Endothelial cell of umbilical vein (primary cell): Measurements from ENCODE around the gene ZBTB4. TPM values are rescaled to one million over a fixed set of nuclear protein-coding genes. Genes with fewer than 3 reads are reported as not detected.

Experiments used
- BruUV-seq: library from RNA; stranded (reverse); fragments of 400-500 nt; replicated peaks from 2 replicates; lab custom pipeline; 2021; lab: Mats Ljungman, UMichigan
- CTCF ChIA-PET: fragments of 300-600, 350-600 bp; sonication (Branson Sonifier 250); formaldehyde crosslinking; loops from one replicate; lab custom pipeline; 2021; ENCODE audit warnings: antibody characterized with exemption, inconsistent platforms; lab: Charles Lee
- POLR2A ChIA-PET: fragments of 300-600, 350-600 bp; sonication (Branson Sonifier 250); formaldehyde crosslinking; loops from one replicate; lab custom pipeline; 2021; ENCODE audit warnings: antibody characterized with exemption, inconsistent platforms; lab: Charles Lee
- DNase-seq: peaks from one replicate; pipeline ENCODE4 v3.0.0-alpha.2; 2011; ENCODE audit warnings: low read depth, low spot score
- FAIRE-seq: peaks from 2 replicates; lab custom pipeline; 2011; peaks lifted over from hg19 to GRCh38; lab: Jason Lieb, UNC
- H2AFZ ChIP-seq: 2 replicates; pipeline ENCODE4 v1.6.0; 2012; ENCODE audit warnings: low read depth, low read length, control low read depth, inconsistent platforms
- H3K27ac ChIP-seq: 2 replicates; pipeline ENCODE4 v1.5.1; 2011; ENCODE audit warnings: low read depth, mild to moderate bottlenecking, control low read depth, low read length, moderate library complexity; ENCODE audit not compliant: insufficient read depth
- H3K27me3 ChIP-seq, 2 experiments: 2 replicates each; pipeline versions ENCODE4 v1.6.0 to v1.6.1; 2011; ENCODE audit warnings: low read length in 2 of 2, mixed read lengths in 1 of 2; ENCODE audit not compliant: control insufficient read depth in 2 of 2, insufficient read depth in 2 of 2
- H3K36me3 ChIP-seq, 2 experiments: 2 replicates in 1 of 2; 3 replicates in 1 of 2; pipeline ENCODE4 v1.5.1; 2011; ENCODE audit warnings: low read length in 2 of 2, mild to moderate bottlenecking in 1 of 2, moderate library complexity in 1 of 2; ENCODE audit not compliant: control insufficient read depth in 2 of 2, insufficient read depth in 2 of 2; ENCODE audit errors: extremely low read depth in 1 of 2
- H3K4me1 ChIP-seq: 3 replicates; pipeline ENCODE4 v1.5.1; 2011; ENCODE audit warnings: mild to moderate bottlenecking, low read length; ENCODE audit not compliant: control insufficient read depth, insufficient read depth; ENCODE audit errors: extremely low read depth
- H3K4me2 ChIP-seq: 2 replicates; pipeline ENCODE4 v1.6.1; 2011; ENCODE audit warnings: low read length, control low read depth, mixed read lengths; ENCODE audit not compliant: insufficient read depth
- H3K4me3 ChIP-seq, 3 experiments: fragments of 200-600 bp in 1 of 3; sonication (generic), shearing (Covaris generic) in 1 of 3; replicated peaks in 1 of 3; 2 replicates each; pipeline ENCODE4 v1.5.1; 2011 to 2016; ENCODE audit warnings: control low read depth in 3 of 3, low read length in 3 of 3, mild to moderate bottlenecking in 2 of 3, inconsistent platforms in 1 of 3, low read depth in 1 of 3, moderate library complexity in 1 of 3; ENCODE audit not compliant: insufficient read depth in 1 of 3
- H3K79me2 ChIP-seq: 2 replicates; pipeline ENCODE4 v1.6.0; 2012; ENCODE audit warnings: low read length, inconsistent platforms; ENCODE audit not compliant: control insufficient read depth, insufficient read depth
- H3K9ac ChIP-seq: replicated peaks from 2 replicates; pipeline ENCODE3; 2011; ENCODE audit warnings: low read length, control low read depth; ENCODE audit not compliant: insufficient read depth; ENCODE audit errors: extremely low read depth
- H3K9me1 ChIP-seq: replicated peaks from 3 replicates; pipeline ENCODE4 v1.6.0; 2011; ENCODE audit warnings: mild to moderate bottlenecking, low read length; ENCODE audit not compliant: control insufficient read depth, insufficient read depth; ENCODE audit errors: extremely low read depth
- H3K9me3 ChIP-seq: replicated peaks from 2 replicates; pipeline ENCODE4 v1.5.1; 2012; ENCODE audit warnings: low read length, inconsistent platforms; ENCODE audit not compliant: control insufficient read depth, insufficient read depth
- H4K20me1 ChIP-seq: replicated peaks from 2 replicates; pipeline ENCODE3; 2011; ENCODE audit warnings: mild to moderate bottlenecking, low read length; ENCODE audit not compliant: control insufficient read depth, insufficient read depth; ENCODE audit errors: extremely low read depth
- CTCF ChIP-seq, 2 donors: IDR thresholded peaks; 1 replicate in 1 of 2; 2 replicates in 1 of 2; pipeline ENCODE4 v1.5.1; 2011; ENCODE audit warnings: low read length in 2 of 2, mild to moderate bottlenecking in 2 of 2, moderate library complexity in 2 of 2, control low read depth in 1 of 2, inconsistent platforms in 1 of 2, low read depth in 1 of 2; ENCODE audit not compliant: insufficient read depth in 1 of 2; ENCODE audit errors: extremely low read depth in 1 of 2
- EZH2 ChIP-seq: IDR thresholded peaks from 2 replicates; pipeline ENCODE4 v1.6.1; 2012; ENCODE audit warnings: borderline replicate concordance, low read depth, mild to moderate bottlenecking, moderate library complexity, low read length, inconsistent platforms; ENCODE audit not compliant: severe bottlenecking
- FOS ChIP-seq: IDR thresholded peaks from 2 replicates; pipeline ENCODE4 v1.6.1; 2011; ENCODE audit warnings: mild to moderate bottlenecking, low read length, moderate library complexity, borderline replicate concordance; ENCODE audit not compliant: insufficient read depth
- GATA2 ChIP-seq: IDR thresholded peaks from 2 replicates; pipeline ENCODE4 v1.7.0; 2011; ENCODE audit warnings: low read depth, mild to moderate bottlenecking, moderate library complexity, mixed read lengths, low read length; ENCODE audit not compliant: insufficient read length, insufficient read depth
- JUN ChIP-seq: IDR thresholded peaks from 2 replicates; pipeline ENCODE4 v1.6.1; 2011; ENCODE audit warnings: borderline replicate concordance, low read depth; ENCODE audit not compliant: insufficient read length, insufficient read depth
- MAX ChIP-seq: IDR thresholded peaks from 2 replicates; pipeline ENCODE4 v1.6.1; 2011; ENCODE audit not compliant: insufficient read depth, insufficient read length
- MYC ChIP-seq: IDR thresholded peaks from one replicate; pipeline ENCODE4 v1.6.1; 2011; ENCODE audit warnings: mild to moderate bottlenecking, low read depth, low read length
- POLR2A ChIP-seq: IDR thresholded peaks from 2 replicates; pipeline ENCODE4 v1.6.1; 2012; ENCODE audit warnings: low read depth, mild to moderate bottlenecking, control low read depth, low read length
- POLR2AphosphoS5 ChIP-seq: IDR thresholded peaks from 2 replicates; pipeline ENCODE4 v1.6.1; 2012; ENCODE audit warnings: low read depth, mild to moderate bottlenecking, control low read depth, low read length, moderate library complexity; ENCODE audit not compliant: insufficient read depth
- dilution Hi-C: fragments of 300-500 bp; cut with MboI; formaldehyde crosslinking; loops from one replicate; pipeline ENCODE4 v1.15.0; 2019; ENCODE audit warnings: low sequenced_read_pairs; ENCODE audit not compliant: extremely low pct_ligation_motif_present
- intact Hi-C: fragments of 100-400 bp; cut with micrococcal nuclease; formaldehyde crosslinking; loops from one replicate; pipeline ENCODE4 v1.10.0; 2022
- polyA plus RNA-seq, 4 experiments: library from polyadenylated mRNA; depleted of rRNA in 3 of 4; stranded (reverse) in 3 of 4; unstranded in 1 of 4; fragments of >200 nt; gene quantifications; 2 replicates each; pipeline versions ENCODE4 v1.2.1 to v1.2.3, GENCODE V29; 2011 to 2012; ENCODE audit warnings: missing spikeins in 1 of 4
- total RNA-seq: library from RNA; stranded (reverse); gene quantifications from 2 replicates; pipeline ENCODE4 v1.2.3, GENCODE V29; 2021

ZBTB4 gene
- total and polyA plus RNA-seq, 2 donors (not counting 3 experiments of a cell fraction or from before 2014, with no cell fraction given): 15.1 to 26.5 TPM

- Histone ChIP-seq H3K4me1 (peaks cover 23% of the 10 kb centered on the region), H3K36me3 (no peaks in the 10 kb centered on the region), H3K9me3 (no peaks in the 10 kb centered on the region), H4K20me1 (peaks cover 4% of the 10 kb centered on the region), H3K9me1 (no peaks in the 10 kb centered on the region), H3K79me2 (peaks cover 60% of the 10 kb centered on the region), H3K4me3 (peak overlapping the region in 2 of 3 experiments; percentile 15 to 88), H3K4me2 (peak overlapping the region; percentile 64), H2AFZ (no peak overlapping the region), H3K27me3 (no peaks in the 10 kb centered on the region), H3K27ac (no peak overlapping the region), H3K9ac (no peak overlapping the region)
- POLR2A ChIA-PET: interaction anchor here (0.8 to 1.2 kb wide), 2 partner anchors 11 to 21 kb away, joined by 3 to 7 read pairs; no protein-coding TSS in a partner anchor
- CTCF ChIA-PET: interaction anchor here (0.7 to 2.1 kb wide), 8 partner anchors 10 to 130 kb away, joined by 3 to 10 read pairs (median 4); partner anchors contain the start of genes TMEM102 and TMEM95
- intact Hi-C loops: loop anchor here (10.0 kb wide), 1 partner anchor 199 kb away; the partner anchor contains the start of genes TP53 and WRAP53
- TF ChIP-seq CTCF (IDR thresholded peaks at IDR 0.05; ENCODE audit: extremely low read depth in 1 of 2, insufficient read depth in 1 of 2, low read depth in 1 of 2, low read length in 2 of 2) (no peak), GATA2 (no peak), POLR2A (no peak), JUN (no peak), MYC (no peak), EZH2 (no peak), FOS (no peak), POLR2AphosphoS5 (no peak), MAX (no peak)
- DNase-seq (peak; percentile 21), FAIRE-seq (peak; percentile 50)
- no TSS peak for BruUV-seq
- dilution Hi-C loops: no loop called here
These were observed 6.8 kb upstream of the ZBTB4 start for GRCh38 chr17:7486181-7486580.
